NCI-H128 (cell line): Measurements from ENCODE around the gene CIBAR2.
"Not testable (repeated sequence)": the region's sequence is repeated elsewhere in the genome, so short reads cannot be mapped to it uniquely, and the experiment has no call there.

ENCODE experiments used
- DNase-seq: peaks from one replicate; lab custom pipeline; 2025; ENCODE audit not compliant: unreplicated experiment; lab: John Stamatoyannopoulos, UW

The CIBAR2 gene

DNA sequence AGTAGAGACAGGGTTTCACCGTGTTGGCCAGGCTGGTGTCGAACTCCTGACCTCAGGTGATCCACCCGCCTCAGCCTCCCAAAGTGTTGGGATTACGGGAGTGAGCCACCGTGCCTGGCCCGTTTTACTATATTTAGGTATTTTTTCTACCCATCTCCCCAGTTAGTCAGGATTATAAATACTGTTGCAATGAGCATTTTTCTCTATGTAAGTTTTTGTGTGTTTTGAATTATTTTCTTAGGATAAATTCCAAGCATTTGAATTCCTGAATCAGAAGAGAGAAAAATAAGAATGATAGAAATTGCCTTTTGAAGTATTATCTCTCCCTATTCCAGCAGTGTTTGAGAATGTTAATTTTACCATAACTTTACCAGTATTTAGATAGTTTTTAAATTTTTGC is 48.1 kb downstream of the CIBAR2 start:
- no peak for DNase-seq

DNA sequence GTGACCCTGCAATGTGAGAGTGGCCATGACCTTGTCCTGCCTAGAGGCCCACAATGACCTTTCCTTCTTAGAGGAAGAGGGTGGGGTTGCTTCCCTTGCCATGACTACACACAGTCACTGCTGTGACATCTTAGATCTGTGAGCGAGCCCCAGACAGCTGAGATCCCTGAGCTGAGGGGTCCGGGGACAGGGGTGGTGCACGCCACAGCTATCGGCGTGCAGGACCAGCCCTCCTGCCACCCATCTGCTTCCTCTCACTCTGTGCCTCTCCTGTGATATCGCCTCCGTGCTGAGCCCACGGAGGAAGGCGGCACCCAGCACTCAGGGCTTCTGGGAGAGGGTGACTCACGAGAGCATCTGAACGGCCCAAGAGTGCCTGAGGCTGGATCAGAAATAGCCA is 49.4 kb downstream of the CIBAR2 start:
- no peak for DNase-seq

DNA sequence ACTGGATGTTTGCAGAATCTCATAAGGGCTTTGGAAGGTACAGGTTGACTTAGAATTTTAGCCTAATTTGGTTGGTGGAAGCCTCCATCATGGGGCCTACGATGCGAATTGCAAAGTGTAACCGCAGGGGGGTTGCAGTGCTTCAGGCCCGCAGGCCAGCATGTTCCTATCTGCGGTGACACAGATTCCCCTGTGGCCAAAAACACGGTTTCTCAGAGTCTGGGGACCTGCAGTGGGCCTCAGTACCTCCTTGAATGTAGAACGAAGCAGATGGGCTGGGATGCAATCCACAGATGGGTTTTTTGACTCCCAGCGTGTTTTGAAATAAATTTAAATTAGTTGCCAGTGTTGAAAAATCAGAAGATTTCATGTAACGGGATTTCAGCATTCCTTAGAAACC is 49.9 kb downstream of the CIBAR2 start:
- DNase-seq, result no peak

DNA sequence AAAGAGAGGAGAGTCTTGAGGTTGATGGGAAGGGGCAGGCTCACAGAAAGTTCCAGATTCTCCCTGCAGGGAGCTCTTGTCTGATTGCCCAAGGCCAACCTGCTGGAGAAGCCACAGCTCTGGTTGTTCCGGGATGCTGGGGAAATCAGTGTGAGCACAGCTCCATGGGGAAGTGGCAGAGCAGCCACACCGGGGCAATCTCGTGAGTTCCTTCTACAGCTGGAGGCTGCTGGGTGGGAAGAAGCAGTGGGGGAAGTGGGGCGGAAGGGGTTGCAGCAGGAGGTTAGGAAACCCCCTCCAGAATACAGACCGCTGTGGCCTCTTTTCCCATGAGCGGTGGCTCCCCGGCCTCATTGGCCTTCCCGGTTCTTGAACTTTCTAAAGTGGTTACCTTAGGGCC is 50.7 kb downstream of the CIBAR2 start:
- no peak for DNase-seq

DNA sequence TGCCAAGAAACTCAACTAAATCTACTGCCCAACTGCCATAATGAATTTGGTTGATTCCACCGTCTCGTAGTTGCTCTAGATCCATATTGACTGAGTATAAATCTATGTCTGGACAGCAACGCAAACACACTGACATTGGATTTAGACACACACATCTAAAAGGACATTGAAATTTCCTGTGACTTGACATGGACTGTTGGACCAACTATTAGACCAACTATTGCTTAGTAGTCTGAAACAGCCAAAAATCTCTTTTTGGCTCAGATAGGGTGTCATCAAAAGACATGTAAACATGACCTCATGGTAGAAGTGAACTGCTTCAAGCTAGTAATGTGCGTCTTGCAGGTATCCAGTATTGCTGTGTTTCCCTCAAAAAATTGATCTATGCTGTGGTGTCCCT is 53.4 kb downstream of the CIBAR2 start:
- DNase-seq, result no peak

DNA sequence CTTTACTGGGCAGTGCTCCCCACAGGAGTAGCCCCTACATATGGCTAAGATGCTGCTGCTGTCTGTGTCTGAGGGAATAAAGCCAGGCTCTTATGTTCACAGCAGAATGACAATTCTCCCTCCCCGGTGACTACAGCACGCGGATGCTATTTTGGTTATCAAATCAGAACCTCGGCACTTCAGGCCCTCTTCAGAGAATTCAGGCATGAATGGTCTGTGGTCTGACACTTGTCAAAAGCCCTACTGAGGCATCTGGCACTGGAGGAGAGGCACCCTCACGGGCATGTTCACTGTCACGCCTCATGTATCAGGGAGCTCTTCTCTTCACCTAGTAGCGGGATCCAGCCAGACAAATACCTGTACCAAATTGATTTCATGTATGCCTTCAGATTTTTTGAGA is 54.3 kb downstream of the CIBAR2 start:
- DNase-seq, result peak; percentile 57

DNA sequence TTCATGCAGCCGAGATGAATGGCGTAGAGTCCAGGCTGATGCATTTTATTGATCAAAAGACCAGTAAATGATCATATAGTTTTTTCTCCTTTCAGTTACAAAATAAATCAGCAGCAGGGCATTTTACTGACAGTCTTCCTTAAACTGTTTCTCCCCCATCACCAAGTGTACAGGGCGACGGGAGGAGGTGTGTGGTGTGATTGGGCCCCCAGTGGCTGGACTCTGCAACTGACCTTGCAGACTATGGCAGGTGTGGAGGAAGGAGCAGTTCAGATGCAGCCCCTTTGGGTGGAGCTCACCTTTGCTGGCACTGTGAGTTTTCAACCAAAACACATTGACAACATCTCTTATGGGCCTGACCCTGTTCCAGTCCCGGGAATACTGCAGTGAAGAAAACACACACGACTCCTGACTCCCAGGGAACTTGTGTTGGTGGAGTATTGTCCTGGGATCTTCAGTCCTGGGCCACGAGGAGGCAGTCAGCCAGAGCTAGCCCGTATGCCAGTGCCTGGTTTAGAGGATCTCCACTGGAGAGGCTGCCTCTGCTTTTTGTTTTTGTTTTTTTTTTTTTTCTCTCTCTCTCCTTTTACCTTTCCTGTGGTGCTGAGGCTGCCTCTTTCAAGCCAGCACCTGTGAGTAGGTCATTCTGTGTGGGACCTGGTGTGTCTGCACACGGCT is 54.9 kb downstream of the CIBAR2 start:
- no peak for DNase-seq

DNA sequence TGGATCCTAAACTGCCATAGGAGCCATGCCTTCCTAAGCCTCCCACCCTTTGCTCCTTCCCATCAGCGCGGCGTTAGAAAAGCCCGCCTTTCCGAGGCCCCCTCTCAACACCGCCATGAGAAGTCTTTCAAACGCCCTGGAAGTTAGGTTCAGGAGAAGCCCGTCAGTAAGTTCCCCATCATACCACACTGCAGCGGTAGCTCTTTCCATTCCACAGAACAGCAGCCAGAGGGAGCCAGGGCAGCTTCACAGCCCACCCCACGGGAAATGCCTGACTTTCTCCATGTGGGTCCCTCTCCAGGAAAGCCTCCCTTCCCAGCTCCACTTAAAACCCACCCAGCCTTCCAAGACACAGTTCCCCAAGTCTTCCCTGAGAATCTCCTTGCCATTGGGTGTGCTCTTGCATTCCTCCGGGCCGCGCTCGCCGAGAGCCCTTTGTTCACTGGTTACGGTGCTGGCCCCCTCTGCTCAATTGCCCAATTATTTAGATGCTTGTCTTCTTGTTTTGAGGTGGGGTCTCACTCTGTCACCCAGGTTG is 56.0 kb downstream of the CIBAR2 start:
- no peak for DNase-seq

DNA sequence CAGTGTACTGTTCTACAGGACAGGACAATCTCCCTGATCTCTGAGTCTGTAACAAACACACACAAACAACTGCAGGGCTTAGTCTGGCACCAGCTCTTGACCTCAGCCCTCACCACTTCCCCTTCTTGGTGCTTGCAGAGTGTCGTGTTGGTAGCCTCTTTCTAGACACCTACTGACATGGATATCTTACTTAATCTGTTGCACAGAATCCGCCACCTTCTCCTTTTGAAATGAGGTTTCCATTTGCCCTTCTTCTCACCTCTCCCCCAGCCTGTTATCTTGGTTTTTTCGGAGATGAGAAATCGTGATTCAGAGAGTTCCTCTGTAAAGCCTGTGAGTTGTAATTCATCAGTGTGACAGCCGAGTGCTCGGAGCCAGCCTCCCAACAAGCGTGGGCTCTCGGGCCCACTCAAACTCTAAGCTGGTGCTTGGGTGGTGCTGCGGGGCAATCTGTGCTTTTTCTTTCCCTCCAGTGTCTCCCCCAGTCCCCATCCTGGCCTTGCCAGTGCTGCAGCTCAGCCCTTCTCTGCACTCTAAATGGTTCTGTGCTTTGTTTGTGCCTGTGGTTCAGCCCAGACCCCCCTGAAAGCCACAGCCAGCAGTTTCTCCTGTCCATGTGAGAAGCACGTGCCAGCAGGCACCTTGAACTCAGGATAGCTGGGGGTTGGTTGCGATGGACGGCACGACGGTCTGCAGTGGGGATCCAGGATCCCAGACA is 56.6 kb downstream of the CIBAR2 start:
- no peak for DNase-seq

DNA sequence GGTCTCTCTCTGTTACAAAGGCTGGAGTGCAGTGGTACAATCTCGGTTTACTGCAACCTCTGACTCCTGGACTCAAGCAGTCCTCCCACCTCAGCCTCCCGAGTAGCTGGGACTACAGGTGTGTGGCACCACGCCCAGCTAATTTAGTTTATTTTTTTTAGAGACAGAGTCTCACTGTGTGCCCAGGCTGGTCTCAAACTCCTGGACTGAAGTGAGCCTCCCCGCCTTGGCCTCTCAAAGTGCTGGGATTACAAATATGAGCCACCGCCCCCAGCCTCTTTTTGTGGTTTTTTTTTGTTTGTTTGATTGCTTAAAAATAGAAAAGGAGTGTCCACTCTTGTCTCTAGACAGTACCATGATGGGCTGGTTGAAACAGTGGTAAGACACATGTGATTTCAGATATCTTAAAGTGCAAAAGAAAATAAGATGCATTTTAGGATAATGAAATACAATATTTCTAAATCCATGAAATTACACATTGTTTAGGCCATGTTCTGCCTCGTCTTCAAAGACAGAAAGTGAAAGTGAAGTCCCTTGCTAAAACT is 57.3 kb downstream of the CIBAR2 start:
- DNase-seq, result no peak

DNA sequence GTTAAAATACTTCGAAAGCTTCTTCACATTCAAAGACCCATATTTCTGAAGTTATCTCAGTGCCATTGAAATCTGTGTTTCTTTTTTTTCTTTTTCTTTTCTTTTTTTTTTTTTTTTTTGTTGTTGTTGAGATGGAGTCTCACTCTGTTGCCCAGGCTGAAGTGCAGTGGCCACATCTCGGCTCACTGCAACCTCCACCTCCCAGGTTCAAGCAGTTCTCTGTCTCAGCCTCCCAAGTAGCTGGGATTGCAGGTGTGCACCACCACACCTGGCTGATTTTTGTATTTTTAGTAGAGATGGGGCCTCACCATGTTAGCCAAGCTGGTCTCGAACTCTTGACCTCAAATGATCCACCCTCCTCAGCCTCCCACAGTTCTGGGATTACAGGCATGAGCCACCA is 58.0 kb downstream of the CIBAR2 start:
- DNase-seq, result not testable (repeated sequence)

DNA sequence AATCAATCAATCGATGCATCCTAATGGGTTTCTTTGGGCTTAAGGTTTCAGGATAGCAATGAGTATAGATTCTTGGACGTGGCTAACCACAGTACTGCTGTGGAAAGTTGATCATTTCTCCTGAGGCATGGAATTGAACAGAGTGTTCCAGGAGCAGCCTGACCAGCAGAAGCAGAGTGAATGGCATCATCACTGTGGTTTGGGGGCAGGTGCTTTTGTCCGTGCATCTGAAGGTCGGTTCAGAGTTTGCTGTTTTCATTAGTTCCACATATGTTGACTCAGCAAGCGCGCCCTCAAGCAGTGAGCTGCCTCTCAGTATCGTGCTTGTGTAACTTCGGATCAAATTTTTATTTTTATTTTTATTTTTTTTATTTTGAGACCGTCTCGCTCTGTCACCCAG is 59.7 kb downstream of the CIBAR2 start:
- no peak for DNase-seq

DNA sequence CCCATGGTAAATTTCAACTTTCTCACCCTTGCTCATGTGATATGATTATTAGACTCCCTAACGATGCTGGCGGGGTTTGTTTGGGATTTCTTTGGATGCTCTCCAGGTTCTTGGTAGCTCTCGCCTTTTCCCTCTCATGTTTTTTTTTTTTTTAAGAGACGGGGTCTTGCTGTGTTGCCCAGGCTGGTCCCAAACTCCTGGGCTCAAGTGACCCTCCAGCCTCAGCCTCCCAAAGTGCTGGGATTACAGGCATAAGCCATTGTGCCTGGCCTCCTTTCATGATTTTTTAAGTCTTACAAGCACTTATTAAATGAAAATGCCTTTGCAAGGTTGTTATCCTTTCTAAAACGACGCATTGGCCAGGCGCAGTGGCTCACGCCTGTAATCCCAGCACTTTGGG is 60.6 kb downstream of the CIBAR2 start:
- DNase-seq, result no peak

DNA sequence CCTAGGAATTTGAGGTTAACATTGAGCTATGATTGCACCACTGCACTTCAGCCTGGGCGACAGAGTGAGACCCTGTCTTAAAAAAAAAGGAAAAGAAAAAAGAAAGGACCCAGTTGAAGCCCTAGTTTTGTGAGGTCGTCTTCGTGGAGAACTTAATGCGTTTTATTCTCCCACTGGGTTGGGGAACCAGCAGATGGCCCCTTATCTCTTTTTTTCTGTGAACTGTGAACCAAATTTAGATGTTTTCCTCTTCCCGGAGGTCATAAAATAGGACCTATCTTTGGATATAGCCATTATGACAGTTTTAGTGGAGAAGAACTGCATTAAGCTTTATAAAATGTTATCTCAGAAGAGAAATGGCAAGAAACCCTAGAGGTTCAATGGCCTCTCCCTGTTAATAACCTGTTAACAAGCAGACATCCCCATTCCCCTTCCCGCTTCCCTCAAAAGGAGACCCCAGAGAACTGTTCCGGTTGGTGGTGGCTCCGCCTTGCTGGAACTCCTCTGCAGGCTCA is 61.1 kb downstream of the CIBAR2 start:
- DNase-seq, result no peak

DNA sequence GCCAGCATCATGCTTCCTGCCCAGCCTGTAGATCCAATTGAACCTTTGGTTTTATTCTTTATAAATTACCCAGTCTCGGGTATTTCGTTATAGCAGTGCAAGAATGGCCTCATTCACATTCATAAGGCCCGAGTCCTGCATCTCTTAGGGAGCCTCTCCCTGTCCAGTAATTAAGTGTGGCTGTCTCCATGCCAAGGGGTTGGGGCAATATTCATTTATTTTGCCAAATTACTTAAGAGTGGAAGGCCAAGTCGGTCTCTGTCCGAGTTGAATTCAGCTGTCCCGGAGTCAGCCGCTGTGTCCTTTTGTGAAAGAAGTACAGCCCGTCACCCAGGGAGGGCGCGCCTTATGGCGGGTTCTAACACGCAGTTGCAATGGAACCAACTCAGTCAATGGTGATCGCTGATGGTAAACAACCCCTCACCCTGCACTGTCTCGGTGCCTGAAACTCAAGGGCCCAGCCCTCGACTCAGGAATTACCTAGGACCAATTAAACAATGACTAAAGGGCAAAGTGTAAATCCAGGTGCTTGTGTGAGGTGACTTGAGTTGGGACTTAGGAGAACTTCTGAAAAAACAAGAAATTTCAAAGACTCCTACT is 62.5 kb downstream of the CIBAR2 start:
- DNase-seq, result no peak

DNA sequence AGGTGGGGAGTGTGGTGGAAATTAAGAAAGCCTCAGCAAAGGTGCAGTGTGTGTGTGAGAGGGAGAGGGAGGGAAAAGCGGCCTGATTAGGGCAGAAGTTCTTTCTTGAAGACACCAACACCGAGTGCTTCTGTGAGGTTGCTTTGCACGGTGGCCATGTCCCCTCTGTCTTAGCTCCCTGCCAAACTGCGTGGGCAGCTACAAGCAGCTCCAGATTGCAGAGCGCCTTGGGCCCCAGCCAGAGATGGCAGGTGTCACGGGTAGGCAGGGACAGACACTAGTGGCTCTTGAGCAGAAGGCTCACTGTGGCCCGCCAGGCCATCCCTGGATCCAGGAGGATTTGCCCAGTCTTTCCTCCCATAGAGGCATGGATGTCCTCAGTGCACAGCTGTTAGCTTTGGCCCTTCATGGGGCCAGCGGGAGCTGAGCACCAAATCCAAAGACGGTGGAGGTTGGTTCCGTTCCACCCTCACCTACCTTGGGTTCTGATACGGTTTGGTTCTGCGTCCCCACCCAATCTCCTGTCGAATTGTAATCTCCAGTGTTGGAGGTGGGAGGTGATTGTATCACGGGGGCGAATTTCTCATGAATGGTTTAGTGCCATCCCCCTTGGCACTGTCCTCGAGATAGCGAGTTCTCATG is 63.2 kb downstream of the CIBAR2 start:
- DNase-seq, result no peak
